Suprapubic skin (tissue), 4 donors: ENCODE measurements around the gene SGMS2.

Experiments
- EP300 ChIP-seq: sonication (generic); formaldehyde crosslinking; IDR thresholded peaks from one replicate; pipeline ENCODE4 v1.6.1; 2017; ENCODE audit warnings: antibody characterized with exemption
- POLR2A ChIP-seq, 2 donors: fragments of 450-650 bp; IDR thresholded peaks; one replicate each; pipeline ENCODE4 v1.6.1; 2017; ENCODE audit warnings: antibody characterized with exemption in 2 of 2, mild to moderate bottlenecking in 2 of 2, moderate library complexity in 2 of 2
- POLR2AphosphoS5 ChIP-seq, 3 donors: sonication (generic); formaldehyde crosslinking; IDR thresholded peaks; one replicate each; pipeline ENCODE4 v1.6.1; 2017; ENCODE audit warnings: antibody characterized with exemption in 3 of 3
- TF ChIP-seq, protein P1 (sequence below), 2 donors: fragments of 200-600 bp in 1 of 2; fragments of 450-650 bp in 1 of 2; sonication (generic) in 1 of 2; IDR thresholded peaks; one replicate each; pipeline ENCODE4 v1.5.1; 2016 to 2019; ENCODE audit warnings: antibody characterized with exemption in 2 of 2, mild to moderate bottlenecking in 1 of 2, moderate library complexity in 1 of 2

- TF ChIP-seq, protein P1, sequence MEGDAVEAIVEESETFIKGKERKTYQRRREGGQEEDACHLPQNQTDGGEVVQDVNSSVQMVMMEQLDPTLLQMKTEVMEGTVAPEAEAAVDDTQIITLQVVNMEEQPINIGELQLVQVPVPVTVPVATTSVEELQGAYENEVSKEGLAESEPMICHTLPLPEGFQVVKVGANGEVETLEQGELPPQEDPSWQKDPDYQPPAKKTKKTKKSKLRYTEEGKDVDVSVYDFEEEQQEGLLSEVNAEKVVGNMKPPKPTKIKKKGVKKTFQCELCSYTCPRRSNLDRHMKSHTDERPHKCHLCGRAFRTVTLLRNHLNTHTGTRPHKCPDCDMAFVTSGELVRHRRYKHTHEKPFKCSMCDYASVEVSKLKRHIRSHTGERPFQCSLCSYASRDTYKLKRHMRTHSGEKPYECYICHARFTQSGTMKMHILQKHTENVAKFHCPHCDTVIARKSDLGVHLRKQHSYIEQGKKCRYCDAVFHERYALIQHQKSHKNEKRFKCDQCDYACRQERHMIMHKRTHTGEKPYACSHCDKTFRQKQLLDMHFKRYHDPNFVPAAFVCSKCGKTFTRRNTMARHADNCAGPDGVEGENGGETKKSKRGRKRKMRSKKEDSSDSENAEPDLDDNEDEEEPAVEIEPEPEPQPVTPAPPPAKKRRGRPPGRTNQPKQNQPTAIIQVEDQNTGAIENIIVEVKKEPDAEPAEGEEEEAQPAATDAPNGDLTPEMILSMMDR (IDR thresholded peaks at IDR 0.05) = no peak
- TF ChIP-seq POLR2A (IDR thresholded peaks at IDR 0.05) (no peak), POLR2AphosphoS5 (IDR thresholded peaks at IDR 0.05) (no peak), EP300 (no peak)
Observed at GRCh38 chr4:107853444-107854355, 29.0 kb downstream of the SGMS2 start.
